HG02970 (cell line): ENCODE measurements around the gene ZFAND6.
"Not testable (repeated sequence)": the region's sequence is repeated elsewhere in the genome, so short reads cannot be mapped to it uniquely, and the experiment has no call there.

ENCODE experiments used
- ATAC-seq: cut with Tn5 transposase; IDR thresholded peaks from one replicate; pipeline ENCODE4 v1.9.1; 2021; ENCODE audit warnings: mild to moderate bottlenecking, moderate library complexity, moderate number of reproducible peaks; ENCODE audit not compliant: unreplicated experiment, low FRiP score

ZFAND6 gene

GRCh38 chr15:80136854-80137253 lies 77.4 kb downstream of the ZFAND6 start:
- no peak for ATAC-seq

GRCh38 chr15:80138961-80139360 lies 79.5 kb downstream of the ZFAND6 start:
- ATAC-seq = no peak

- ATAC-seq = no peak
Measured at GRCh38 chr15:80140909-80141308, 81.4 kb downstream of the ZFAND6 start.

DNA sequence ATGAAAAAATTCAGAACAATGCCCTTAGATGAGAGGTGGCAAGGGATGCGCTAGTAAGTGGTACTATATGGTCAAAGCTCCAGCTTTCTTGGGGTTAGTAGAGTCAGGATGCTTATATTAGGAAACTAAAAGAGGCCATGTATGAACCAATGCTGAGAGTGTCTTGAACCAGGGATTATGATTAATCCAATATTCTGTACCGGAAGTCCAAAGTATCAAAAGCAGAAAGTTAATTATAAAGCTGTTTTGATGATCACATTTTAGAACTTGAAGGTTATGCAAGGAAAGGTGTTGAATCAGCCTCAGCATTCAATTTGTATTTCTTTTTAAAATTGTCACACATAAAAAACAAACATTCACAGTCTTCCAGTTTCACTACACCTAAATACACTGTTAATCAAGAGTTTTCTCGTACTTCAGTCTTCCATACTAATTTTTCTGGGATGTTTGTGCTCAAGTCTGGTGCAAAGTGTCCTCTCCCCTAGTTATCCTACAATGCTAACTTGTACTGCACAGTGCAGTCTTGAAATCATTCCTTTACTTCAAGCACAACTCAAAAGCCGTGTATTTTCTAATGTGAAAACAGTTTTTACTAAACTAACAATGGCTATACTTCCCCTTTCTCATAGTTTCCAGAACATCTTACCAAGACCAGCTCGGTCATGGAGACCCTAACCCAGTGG lies 82.6 kb downstream of the ZFAND6 start:
- no peak for ATAC-seq

DNA sequence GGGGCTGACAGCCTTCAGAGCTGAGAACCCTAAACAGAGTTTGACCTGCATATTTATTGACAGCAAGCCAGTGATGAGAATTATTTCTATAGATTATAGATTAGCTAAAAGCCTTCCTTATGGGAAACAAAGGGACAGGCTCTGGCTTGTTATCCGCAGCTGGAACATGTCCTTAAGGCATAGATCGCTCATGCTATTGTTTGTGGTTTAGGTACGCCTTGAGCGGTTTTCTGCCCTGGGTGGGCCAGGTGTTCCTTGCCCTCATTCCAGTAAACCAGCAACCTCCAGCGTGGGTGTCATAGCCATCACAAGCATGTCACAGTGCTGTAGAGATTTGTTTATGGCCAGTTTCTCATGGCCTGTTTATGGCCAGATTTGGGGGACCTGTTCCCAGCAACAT lies 83.2 kb downstream of the ZFAND6 start:
- no peak for ATAC-seq

DNA sequence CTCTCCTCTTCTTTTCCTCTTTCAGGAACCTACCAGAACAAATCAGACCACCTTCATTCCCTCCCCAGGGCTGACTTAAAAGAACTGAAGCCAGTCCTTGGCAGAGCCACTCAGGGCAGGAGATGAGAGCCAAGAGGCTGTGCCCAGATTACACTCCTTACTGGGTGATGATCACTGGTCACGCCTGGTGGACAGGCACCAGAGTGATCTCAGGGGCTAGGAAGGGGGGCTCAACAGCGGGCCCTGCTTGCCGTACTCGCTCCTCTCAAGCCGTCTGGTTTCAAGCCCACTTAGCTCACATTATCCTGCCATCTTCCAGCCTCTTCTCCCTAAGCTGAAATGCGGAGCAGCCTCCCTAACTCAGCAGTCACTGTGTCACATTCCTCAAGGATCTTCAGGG lies 91.7 kb downstream of the ZFAND6 start:
- ATAC-seq = no peak

- ATAC-seq = no peak
Measured at GRCh38 chr15:80151576-80151975, 92.1 kb downstream of the ZFAND6 start.

DNA sequence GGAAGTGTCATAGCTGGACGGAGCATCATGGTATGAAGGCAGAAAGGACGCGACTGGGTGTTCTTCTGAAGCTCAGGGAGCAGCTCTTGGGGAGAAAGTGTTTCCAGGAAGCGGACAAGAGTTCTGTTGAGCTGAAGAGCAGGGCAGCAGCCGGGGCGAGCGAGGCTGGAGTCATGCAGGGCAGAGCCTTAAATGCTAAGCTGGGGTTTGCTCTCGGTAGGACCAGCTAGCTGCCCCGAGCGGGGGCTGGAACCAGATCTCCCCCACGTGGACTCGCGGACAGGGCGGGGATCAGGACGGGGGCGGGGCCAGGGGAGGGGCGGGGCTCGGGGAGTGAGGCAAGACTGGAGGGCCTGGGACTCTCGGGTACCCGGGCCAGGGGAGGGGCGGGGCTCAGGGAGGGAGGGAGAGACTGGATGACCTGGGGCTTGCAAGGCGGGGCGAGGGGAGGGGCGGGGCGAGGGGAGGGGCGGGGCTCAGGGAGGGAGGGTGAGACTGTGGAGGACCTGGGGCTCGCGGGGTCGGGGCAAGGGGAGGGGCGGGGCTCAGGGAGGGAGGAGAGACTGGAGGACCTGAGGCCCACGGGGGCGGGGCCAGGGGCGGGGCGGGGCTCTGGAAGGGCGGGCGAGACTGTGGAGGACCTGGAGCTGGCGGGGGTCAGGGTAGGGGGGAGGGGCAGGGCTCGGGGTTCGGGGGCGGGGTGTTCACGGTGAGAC lies 92.9 kb downstream of the ZFAND6 start:
- peak; percentile 56 for ATAC-seq

- ATAC-seq = peak; percentile 46
Measured at GRCh38 chr15:80152896-80153876, 93.7 kb downstream of the ZFAND6 start, which contains the start of gene FAH. FAH (plus strand) TSS chr15:80152999; CDS start chr15:80153055, 56 bp downstream.

DNA sequence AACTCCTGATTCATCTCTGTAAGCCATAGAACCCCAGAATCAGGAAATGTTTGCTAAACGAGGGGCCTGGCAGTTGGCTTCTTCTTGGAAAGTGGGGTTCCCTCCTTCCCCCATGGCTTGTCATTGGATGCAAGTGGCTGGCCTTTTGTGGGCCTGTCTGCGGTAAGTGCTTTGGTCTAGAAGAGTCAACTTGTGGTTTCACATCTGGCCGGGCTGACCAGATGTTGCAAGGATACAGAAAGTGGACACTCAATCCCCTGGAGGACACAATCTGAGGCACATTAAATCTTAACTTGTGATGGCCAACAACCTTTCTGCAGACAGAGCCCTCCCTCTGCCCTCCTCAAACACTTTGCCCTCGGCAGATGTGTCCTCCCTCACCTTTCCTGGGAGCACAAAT lies 94.4 kb downstream of the ZFAND6 start:
- ATAC-seq = no peak

- no peak for ATAC-seq
Measured at GRCh38 chr15:80154336-80154735, 94.9 kb downstream of the ZFAND6 start.

GRCh38 chr15:80155001-80155377 lies 95.5 kb downstream of the ZFAND6 start:
- ATAC-seq = no peak

GRCh38 chr15:80155378-80156175 lies 96.1 kb downstream of the ZFAND6 start:
- not testable (repeated sequence) for ATAC-seq

DNA sequence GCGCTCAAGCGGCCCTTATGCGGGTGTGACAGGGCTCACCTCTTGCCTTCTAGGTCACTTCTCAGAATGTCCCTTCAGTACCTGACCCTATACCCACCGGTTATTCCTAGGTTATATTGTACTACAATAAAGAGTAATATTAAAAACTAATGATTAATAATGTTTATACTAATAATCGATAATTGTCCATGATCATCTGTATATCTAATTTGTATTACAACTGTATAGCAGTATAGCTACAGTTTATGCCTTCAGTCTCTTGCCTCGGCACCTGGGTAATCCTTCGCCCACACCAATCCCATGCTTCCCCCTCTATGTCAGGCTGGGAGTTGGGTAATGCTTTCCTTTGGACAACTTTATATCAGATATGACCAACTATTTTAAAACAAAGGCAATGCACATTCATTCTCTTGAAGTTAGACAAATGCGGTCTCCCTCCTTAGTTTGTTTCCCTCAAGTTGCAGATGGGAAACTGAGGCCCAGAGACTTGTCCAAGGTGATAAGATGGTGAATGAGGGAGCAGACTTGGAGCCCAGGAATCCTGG lies 96.8 kb downstream of the ZFAND6 start:
- no peak for ATAC-seq

DNA sequence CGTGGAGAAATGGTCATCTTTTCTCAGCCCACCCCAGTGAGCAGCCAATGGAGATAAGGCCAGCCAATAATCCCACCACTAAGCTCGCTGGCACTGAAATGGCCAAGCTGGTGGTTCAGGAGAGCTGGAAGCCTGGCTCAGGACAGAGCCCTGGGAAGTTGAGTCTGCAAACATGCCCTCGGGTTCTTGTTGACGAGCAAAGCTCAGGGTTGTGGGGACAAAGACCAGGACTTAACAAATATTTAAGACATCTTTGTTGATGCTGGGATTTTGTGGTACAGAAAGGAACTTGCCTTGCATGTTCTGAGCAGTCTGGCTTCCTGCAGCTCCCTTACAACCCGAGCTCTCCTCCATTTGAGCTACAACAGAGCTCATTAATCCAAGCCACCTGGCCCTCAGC lies 97.7 kb downstream of the ZFAND6 start:
- no peak for ATAC-seq

DNA sequence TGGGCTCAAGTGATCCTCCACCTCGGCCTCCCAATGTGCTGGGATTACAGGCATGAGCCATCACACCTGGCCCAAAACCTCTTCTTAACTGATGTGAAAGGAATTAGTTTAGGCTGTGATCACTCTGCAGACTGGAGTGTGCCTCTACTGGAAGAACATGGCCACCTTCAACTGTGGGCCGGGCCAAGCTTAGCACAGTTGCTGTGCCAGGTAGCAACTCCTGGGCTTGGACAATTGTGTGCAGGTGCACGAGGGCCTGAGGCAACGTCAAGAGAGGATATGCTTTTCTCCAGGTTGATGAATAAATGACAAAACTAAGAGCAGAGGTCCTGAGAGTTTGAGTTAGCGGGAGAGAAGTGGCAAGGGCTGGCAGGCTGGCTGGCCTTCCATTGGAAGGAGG lies 99.8 kb downstream of the ZFAND6 start:
- no peak for ATAC-seq

DNA sequence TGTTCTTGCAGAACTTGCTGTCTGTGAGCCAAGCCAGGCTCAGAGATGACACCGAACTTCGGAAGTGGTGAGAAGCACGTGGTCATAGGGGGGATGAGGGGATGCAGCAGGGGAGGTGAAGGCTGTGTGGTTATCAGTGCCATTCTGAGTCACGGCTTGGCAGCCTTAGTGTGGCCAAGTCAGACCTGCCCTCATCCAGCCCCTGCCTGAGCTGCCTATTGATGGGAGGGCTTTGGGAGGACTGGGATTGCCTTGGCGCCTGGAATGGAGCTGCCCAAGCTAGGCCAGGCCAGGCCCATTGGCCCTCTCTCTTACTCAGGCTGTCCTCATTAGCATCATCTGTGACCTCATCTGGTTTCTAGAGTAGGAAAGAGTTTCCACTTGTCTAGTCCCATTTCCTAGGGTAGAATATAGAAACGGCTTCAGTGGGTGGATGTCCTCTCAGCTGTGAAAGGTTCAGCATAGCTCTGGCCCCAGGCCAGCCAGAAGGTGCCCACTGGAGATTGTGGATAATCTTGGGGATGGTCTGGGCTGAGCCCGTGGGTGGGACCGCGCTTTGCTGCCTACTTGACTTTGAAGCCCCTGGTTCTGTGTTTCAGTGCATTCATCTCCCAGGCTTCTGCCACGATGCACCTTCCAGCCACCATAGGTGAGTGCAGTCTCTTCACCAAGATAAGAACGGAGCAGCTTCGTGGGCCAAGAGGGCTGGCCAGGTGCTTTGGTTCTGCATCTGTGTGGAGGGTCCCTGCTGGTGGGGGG lies 100.5 kb downstream of the ZFAND6 start:
- no peak for ATAC-seq

DNA sequence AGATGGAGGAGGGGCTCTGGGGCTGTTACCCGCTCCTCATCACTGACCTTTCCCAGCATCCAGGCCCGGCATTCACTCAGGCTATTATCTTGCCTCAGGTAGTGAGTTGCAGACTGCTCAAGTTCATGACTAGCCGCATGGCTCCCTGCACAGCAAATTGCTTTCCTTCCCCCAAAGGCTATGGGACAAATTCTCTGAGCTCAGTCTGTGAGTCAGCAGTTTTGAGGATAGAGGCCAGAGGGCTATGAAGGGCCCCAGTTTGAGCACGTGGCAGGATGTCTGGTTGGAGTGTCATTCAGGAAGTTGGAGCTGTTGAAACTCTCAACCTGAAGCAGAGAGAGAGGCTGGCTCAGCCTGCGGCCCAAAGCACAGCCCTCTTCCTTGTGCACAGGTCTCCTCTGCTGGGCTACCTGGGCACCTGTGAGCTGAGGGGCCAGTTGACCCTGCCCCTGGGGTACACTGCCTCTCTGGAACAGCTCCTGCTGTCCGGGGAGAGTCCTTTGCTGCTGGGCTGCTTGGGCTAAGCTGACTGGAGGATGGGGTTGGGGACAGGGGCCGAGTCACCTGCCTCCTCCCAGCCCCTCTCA lies 101.2 kb downstream of the ZFAND6 start:
- no peak for ATAC-seq
